Chondrocyte (in vitro differentiated cells): ENCODE measurements around the gene GADD45G. TPM values are rescaled to one million over a fixed set of nuclear protein-coding genes. Genes with fewer than 3 reads are reported as not detected.
A peak's percentile ranks its signal among the peaks of the same experiment; 100 is the strongest.

Source experiments
- DNase-seq: peaks from one replicate; pipeline ENCODE4 v3.0.0; 2021; ENCODE audit warnings: mixed read lengths, low spot score
- H3K27ac Mint-ChIP-seq: one replicate; pipeline ENCODE4 v1.8.0; 2021; ENCODE audit warnings: mild to moderate bottlenecking, moderate library complexity, mixed read lengths; ENCODE audit not compliant: unreplicated experiment
- H3K27me3 Mint-ChIP-seq: 2 replicates; pipeline ENCODE4 v1.8.0; 2021; ENCODE audit warnings: low read depth, mixed read lengths
- H3K36me3 Mint-ChIP-seq: 2 replicates; pipeline ENCODE4 v1.8.0; 2021; ENCODE audit warnings: low read depth, mixed read lengths
- H3K4me1 Mint-ChIP-seq: 2 replicates; pipeline ENCODE4 v1.8.0; 2021; ENCODE audit warnings: low read depth, mild to moderate bottlenecking, mixed read lengths
- H3K4me3 Mint-ChIP-seq: one replicate; pipeline ENCODE4 v1.8.0; 2021; ENCODE audit warnings: mild to moderate bottlenecking, moderate library complexity, mixed read lengths; ENCODE audit not compliant: unreplicated experiment
- H3K9me3 Mint-ChIP-seq: 2 replicates; pipeline ENCODE4 v1.8.0; 2021; ENCODE audit warnings: low read depth, mixed read lengths
- CTCF ChIP-seq: fragments of 200-600 bp; sonication (generic); IDR thresholded peaks from 2 replicates; pipeline ENCODE4 v1.5.0; 2021; ENCODE audit warnings: antibody characterized with exemption, mild to moderate bottlenecking, moderate library complexity
- total RNA-seq: library from RNA; stranded (reverse); gene quantifications from 3 replicates; pipeline ENCODE4 v1.2.1, GENCODE V29; 2021

Gene GADD45G
- total RNA-seq, 1 donor from 2014 or later: 4.6 TPM

GRCh38 chr9:89622933-89623861, 18.4 kb downstream of the GADD45G start:
- DNase-seq: peak; percentile 62
- Mint-ChIP-seq H3K4me3 (no peak overlapping the region), H3K9me3 (no peaks in the 10 kb centered on the region), H3K36me3 (no peaks in the 10 kb centered on the region), H3K4me1 (peaks cover 2% of the 10 kb centered on the region), H3K27ac (no peak overlapping the region), H3K27me3 (peaks cover 12% of the 10 kb centered on the region)
- no peak for TF ChIP-seq CTCF

- no peak overlapping the region for H3K27ac Mint-ChIP-seq
- H3K4me3 Mint-ChIP-seq: no peak overlapping the region
- H3K36me3 Mint-ChIP-seq: no peaks in the 10 kb centered on the region
- no peaks in the 10 kb centered on the region for H3K9me3 Mint-ChIP-seq
- no peak for TF ChIP-seq CTCF
- peaks cover 18% of the 10 kb centered on the region for H3K27me3 Mint-ChIP-seq
- peak; percentile 47 for DNase-seq
- H3K4me1 Mint-ChIP-seq: peaks cover 2% of the 10 kb centered on the region
These were observed 19.2 kb downstream of the GADD45G start for GRCh38 chr9:89623925-89624420.

GRCh38 chr9:89625721-89626687, 21.2 kb downstream of the GADD45G start:
- H3K27me3 Mint-ChIP-seq: peaks cover 29% of the 10 kb centered on the region
- peak; percentile 62 for DNase-seq
- H3K4me3 Mint-ChIP-seq: no peak overlapping the region
- no peaks in the 10 kb centered on the region for H3K36me3 Mint-ChIP-seq
- no peak for TF ChIP-seq CTCF
- no peaks in the 10 kb centered on the region for H3K9me3 Mint-ChIP-seq
- no peak overlapping the region for H3K27ac Mint-ChIP-seq
- H3K4me1 Mint-ChIP-seq: peaks cover 2% of the 10 kb centered on the region

GRCh38 chr9:89626741-89627265, 22.0 kb downstream of the GADD45G start:
- no peak for TF ChIP-seq CTCF
- Mint-ChIP-seq H3K27ac (no peak overlapping the region), H3K4me1 (peaks cover 2% of the 10 kb centered on the region)

More at GRCh38 chr9:89626741-89627265, 22.0 kb downstream of the GADD45G start:
- no peaks in the 10 kb centered on the region for H3K9me3 Mint-ChIP-seq
- H3K27me3 Mint-ChIP-seq: peaks cover 29% of the 10 kb centered on the region
- DNase-seq: no peak
- H3K36me3 Mint-ChIP-seq: no peaks in the 10 kb centered on the region
- H3K4me3 Mint-ChIP-seq: no peak overlapping the region
